ENCODE measurements around the gene ERLIN1.

DNA sequence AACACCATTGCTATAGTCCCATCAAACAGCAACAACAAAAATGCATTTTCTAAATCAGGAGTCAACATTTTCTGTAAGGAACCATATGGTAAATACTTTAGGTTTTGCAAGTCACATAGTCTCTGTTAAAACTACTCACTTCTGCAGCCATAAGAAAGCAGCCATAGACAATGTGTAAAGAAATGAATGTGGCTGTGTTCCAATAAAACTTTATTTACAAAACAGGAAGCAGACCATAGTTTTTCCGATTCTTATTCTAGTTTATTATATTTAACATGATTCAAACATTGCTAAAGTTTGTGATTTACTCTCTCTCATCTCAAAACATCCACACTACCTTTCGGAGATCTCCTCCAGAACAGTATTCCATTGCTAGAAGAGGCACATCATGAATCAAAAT is 36.7 kb upstream of the ERLIN1 start:
- TF ChIP-seq POLR2A (IDR thresholded peaks at IDR 0.05; ENCODE audit: extremely low read depth, insufficient read length) (no peak), MYC (IDR thresholded peaks at IDR 0.05; ENCODE audit: low read depth, low read length) (no peak)
- TF ChIP-seq, protein P1, sequence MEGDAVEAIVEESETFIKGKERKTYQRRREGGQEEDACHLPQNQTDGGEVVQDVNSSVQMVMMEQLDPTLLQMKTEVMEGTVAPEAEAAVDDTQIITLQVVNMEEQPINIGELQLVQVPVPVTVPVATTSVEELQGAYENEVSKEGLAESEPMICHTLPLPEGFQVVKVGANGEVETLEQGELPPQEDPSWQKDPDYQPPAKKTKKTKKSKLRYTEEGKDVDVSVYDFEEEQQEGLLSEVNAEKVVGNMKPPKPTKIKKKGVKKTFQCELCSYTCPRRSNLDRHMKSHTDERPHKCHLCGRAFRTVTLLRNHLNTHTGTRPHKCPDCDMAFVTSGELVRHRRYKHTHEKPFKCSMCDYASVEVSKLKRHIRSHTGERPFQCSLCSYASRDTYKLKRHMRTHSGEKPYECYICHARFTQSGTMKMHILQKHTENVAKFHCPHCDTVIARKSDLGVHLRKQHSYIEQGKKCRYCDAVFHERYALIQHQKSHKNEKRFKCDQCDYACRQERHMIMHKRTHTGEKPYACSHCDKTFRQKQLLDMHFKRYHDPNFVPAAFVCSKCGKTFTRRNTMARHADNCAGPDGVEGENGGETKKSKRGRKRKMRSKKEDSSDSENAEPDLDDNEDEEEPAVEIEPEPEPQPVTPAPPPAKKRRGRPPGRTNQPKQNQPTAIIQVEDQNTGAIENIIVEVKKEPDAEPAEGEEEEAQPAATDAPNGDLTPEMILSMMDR (IDR thresholded peaks at IDR 0.05; ENCODE audit: low read depth, low read length): no peak
- TF ChIP-seq, protein P2, sequence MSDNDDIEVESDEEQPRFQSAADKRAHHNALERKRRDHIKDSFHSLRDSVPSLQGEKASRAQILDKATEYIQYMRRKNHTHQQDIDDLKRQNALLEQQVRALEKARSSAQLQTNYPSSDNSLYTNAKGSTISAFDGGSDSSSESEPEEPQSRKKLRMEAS (IDR thresholded peaks at IDR 0.05; ENCODE audit: low read depth, low read length): no peak

Measured in NB4 (cell line).